HG03025 (cell line): ENCODE results near the gene TMEM256.
A peak's percentile ranks its signal among the peaks of the same experiment; 100 is the strongest.

Experiments used
- ATAC-seq: cut with Tn5 transposase; IDR thresholded peaks from one replicate; pipeline ENCODE4 v1.9.1; 2021; ENCODE audit warnings: mild to moderate bottlenecking, moderate library complexity; ENCODE audit not compliant: unreplicated experiment, low FRiP score

Gene TMEM256

GRCh38 chr17:7403977-7404736, at the start of gene TMEM256:
Gene TMEM256, minus strand, starts transcription at chr17:7404097. Its CDS starts 13 bp downstream, at chr17:7404084.
- peak; percentile 81 for ATAC-seq

- ATAC-seq = no peak
These were observed 44.6 kb upstream of the TMEM256 start for GRCh38 chr17:7448461-7448860.

GRCh38 chr17:7445619-7445968, 41.7 kb upstream of the TMEM256 start:
- ATAC-seq = no peak

- ATAC-seq = no peak
These were observed 41.1 kb upstream of the TMEM256 start, which contains the start of gene CHRNB1 for GRCh38 chr17:7444682-7445618. Gene CHRNB1, plus strand, starts transcription at chr17:7445061. Its CDS starts 67 bp downstream, at chr17:7445128.

- ATAC-seq = no peak
These were observed 39.9 kb upstream of the TMEM256 start for GRCh38 chr17:7443499-7444485.

GRCh38 chr17:7442142-7442541, 38.2 kb upstream of the TMEM256 start:
- no peak for ATAC-seq

- ATAC-seq = no peak
These were observed 37.4 kb upstream of the TMEM256 start for GRCh38 chr17:7441266-7441665.

- no peak for ATAC-seq
These were observed 36.9 kb upstream of the TMEM256 start for GRCh38 chr17:7440834-7441195.

GRCh38 chr17:7440113-7440833, 36.4 kb upstream of the TMEM256 start:
- no peak for ATAC-seq

GRCh38 chr17:7439462-7440112, 35.7 kb upstream of the TMEM256 start, which contains the start of gene FGF11:
Gene FGF11, plus strand, starts transcription at chr17:7439512. Its CDS starts 109 bp downstream, at chr17:7439621.
- no peak for ATAC-seq

- no peak for ATAC-seq
These were observed 35.0 kb upstream of the TMEM256 start for GRCh38 chr17:7438656-7439460.

- no peak for ATAC-seq
These were observed 34.2 kb upstream of the TMEM256 start for GRCh38 chr17:7437950-7438614.

GRCh38 chr17:7437369-7437863, 33.5 kb upstream of the TMEM256 start:
- no peak for ATAC-seq

- ATAC-seq = no peak
These were observed 32.9 kb upstream of the TMEM256 start for GRCh38 chr17:7436556-7437368.

GRCh38 chr17:7435676-7436555, 32.0 kb upstream of the TMEM256 start:
- peak; percentile 30 for ATAC-seq

- ATAC-seq = no peak
These were observed 28.4 kb upstream of the TMEM256 start for GRCh38 chr17:7432296-7432695.
